HEK293 (cell line): ENCODE measurements around the gene SESTD1.

Experiments
- CTCF ChIA-PET: fragments of 350-600 bp; formaldehyde crosslinking; extraction: SDS; loops from one replicate; lab custom pipeline; 2021; ENCODE audit warnings: antibody characterized with exemption; lab: Yijun Ruan, JAX
- POLR2A ChIA-PET: fragments of 300-600 bp; formaldehyde crosslinking; extraction: SDS; loops from one replicate; lab custom pipeline; 2020; ENCODE audit warnings: antibody characterized with exemption, inconsistent platforms; lab: Yijun Ruan, JAX
- H3K27ac ChIP-seq: fragments of 200-500 bp; sonication (Bioruptor generic); 2 replicates; pipeline ENCODE4 v1.5.1; 2014; ENCODE audit warnings: low read depth, low read length, control low read depth, inconsistent platforms; ENCODE audit errors: extremely low read depth
- H3K36me3 ChIP-seq, 2 experiments: fragments of 200-500 bp in 1 of 2; sonication (Bioruptor generic) in 1 of 2; 1 replicate in 1 of 2; 2 replicates in 1 of 2; pipeline ENCODE4 v1.5.1; 2014 to 2017; ENCODE audit warnings: inconsistent platforms in 2 of 2, low read length in 2 of 2; ENCODE audit not compliant: control insufficient read depth in 2 of 2, insufficient read depth in 1 of 2
- H3K4me1 ChIP-seq: fragments of 200-500 bp; sonication (Bioruptor generic); 2 replicates; pipeline ENCODE4 v1.5.1; 2014; ENCODE audit warnings: mild to moderate bottlenecking, low read length, inconsistent platforms; ENCODE audit not compliant: control insufficient read depth, insufficient read depth
- H3K4me3 ChIP-seq: 2 replicates; pipeline ENCODE4 v1.5.1; 2011; ENCODE audit warnings: low read depth, mild to moderate bottlenecking, control low read depth, low read length, moderate library complexity
- H3K9me3 ChIP-seq: fragments of 200-500 bp; sonication (Bioruptor generic); 2 replicates; pipeline ENCODE4 v1.5.1; 2014; ENCODE audit warnings: low read depth, low read length, inconsistent platforms; ENCODE audit not compliant: control insufficient read depth, insufficient read depth
- GLIS1 ChIP-seq: fragments of 450-650 bp; formaldehyde crosslinking; IDR thresholded peaks from 2 replicates; pipeline ENCODE4 v1.5.1; 2016; ENCODE audit warnings: missing biosample characterization, missing genetic modification characterization
- HOXA7 ChIP-seq: sonication (generic); formaldehyde crosslinking; IDR thresholded peaks from 2 replicates; pipeline ENCODE4 v1.8.1; 2022; ENCODE audit warnings: missing genetic modification reagents, borderline replicate concordance
- KLF16 ChIP-seq: fragments of 450-650 bp; formaldehyde crosslinking; IDR thresholded peaks from 2 replicates; pipeline ENCODE4 v1.5.1; 2017; ENCODE audit warnings: missing biosample characterization, missing genetic modification characterization
- MEIS1 ChIP-seq: sonication (generic); formaldehyde crosslinking; IDR thresholded peaks from 2 replicates; pipeline ENCODE4 v1.8.1; 2022; ENCODE audit warnings: missing genetic modification reagents, mild to moderate bottlenecking, borderline replicate concordance
- OSR2 ChIP-seq: fragments of 450-650 bp; formaldehyde crosslinking; IDR thresholded peaks from 2 replicates; pipeline ENCODE4 v1.5.1; 2016; ENCODE audit warnings: missing biosample characterization, missing genetic modification characterization
- PRDM10 ChIP-seq: fragments of 450-650 bp; formaldehyde crosslinking; IDR thresholded peaks from 2 replicates; pipeline ENCODE4 v1.5.1; 2016; ENCODE audit warnings: missing biosample characterization, missing genetic modification characterization
- PRDM2 ChIP-seq: fragments of 450-650 bp; formaldehyde crosslinking; IDR thresholded peaks from 2 replicates; pipeline ENCODE4 v1.5.1; 2016; ENCODE audit warnings: missing biosample characterization, missing genetic modification characterization, borderline replicate concordance
- REST ChIP-seq: fragments of 450-650 bp; formaldehyde crosslinking; IDR thresholded peaks from 2 replicates; pipeline ENCODE4 v1.5.1; 2016; ENCODE audit warnings: missing biosample characterization, missing genetic modification characterization
- ZBTB20 ChIP-seq: fragments of 450-650 bp; formaldehyde crosslinking; IDR thresholded peaks from 2 replicates; pipeline ENCODE4 v1.5.1; 2016; ENCODE audit warnings: missing biosample characterization, missing genetic modification characterization
- ZBTB48 ChIP-seq: fragments of 450-650 bp; formaldehyde crosslinking; IDR thresholded peaks from 2 replicates; pipeline ENCODE4 v1.5.1; 2016; ENCODE audit warnings: missing biosample characterization, missing genetic modification characterization
- ZNF114 ChIP-seq: fragments of 450-650 bp; formaldehyde crosslinking; IDR thresholded peaks from 2 replicates; pipeline ENCODE4 v1.5.0; 2017; ENCODE audit warnings: missing biosample characterization, missing genetic modification characterization
- ZNF155 ChIP-seq: fragments of 450-650 bp; formaldehyde crosslinking; IDR thresholded peaks from 2 replicates; pipeline ENCODE4 v1.5.1; 2016; ENCODE audit warnings: missing biosample characterization, missing genetic modification characterization
- ZNF169 ChIP-seq: fragments of 450-650 bp; formaldehyde crosslinking; IDR thresholded peaks from 2 replicates; pipeline ENCODE4 v1.5.1; 2016; ENCODE audit warnings: missing biosample characterization, missing genetic modification characterization
- ZNF341 ChIP-seq: fragments of 450-650 bp; formaldehyde crosslinking; IDR thresholded peaks from 2 replicates; pipeline ENCODE4; 2016; ENCODE audit warnings: low read depth, missing biosample characterization, missing genetic modification characterization
- ZNF423 ChIP-seq: fragments of 450-650 bp; formaldehyde crosslinking; IDR thresholded peaks from 2 replicates; pipeline ENCODE4 v1.5.1; 2016; ENCODE audit warnings: missing biosample characterization, missing genetic modification characterization
- ZNF529 ChIP-seq: fragments of 450-650 bp; formaldehyde crosslinking; IDR thresholded peaks from 2 replicates; pipeline ENCODE4 v1.5.1; 2017; ENCODE audit warnings: missing genetic modification characterization, missing biosample characterization; ENCODE audit not compliant: insufficient replicate concordance
- ZNF530 ChIP-seq: fragments of 450-650 bp; formaldehyde crosslinking; IDR thresholded peaks from 2 replicates; pipeline ENCODE4 v1.5.1; 2016; ENCODE audit warnings: low read depth, missing biosample characterization, missing genetic modification characterization
- ZNF544 ChIP-seq: fragments of 450-650 bp; formaldehyde crosslinking; IDR thresholded peaks from 2 replicates; pipeline ENCODE4 v1.5.0; 2017; ENCODE audit warnings: missing biosample characterization, missing genetic modification characterization
- ZNF704 ChIP-seq: fragments of 450-650 bp; formaldehyde crosslinking; IDR thresholded peaks from 2 replicates; pipeline ENCODE4 v1.5.1; 2016; ENCODE audit warnings: missing biosample characterization, missing genetic modification characterization

SESTD1 gene

GRCh38 chr2:179174240-179174639, 90.4 kb downstream of the SESTD1 start:
- CTCF ChIA-PET: no interaction called here
- Histone ChIP-seq H3K27ac (no peak overlapping the region), H3K9me3 (no peaks in the 10 kb centered on the region), H3K36me3 (peaks cover 0 to 22% of the 10 kb centered on the region in 2 experiments), H3K4me1 (no peaks in the 10 kb centered on the region; the same call in 1 of the 2 replicates), H3K4me3 (no peak overlapping the region)
- POLR2A ChIA-PET: no interaction called here
- no peak for TF ChIP-seq ZNF530 (tag by site-specific recombination)
- no peak for TF ChIP-seq MEIS1
- TF ChIP-seq ZBTB20 (tag by site-specific recombination): no peak
- TF ChIP-seq PRDM10 (tag by site-specific recombination): no peak

- no peak overlapping the region for H3K4me3 ChIP-seq
- CTCF ChIA-PET: interaction anchor here (0.9 kb wide), 1 partner anchor 40 kb away, joined by 3 read pairs; no protein-coding TSS in a partner anchor
- H3K9me3 ChIP-seq: no peaks in the 10 kb centered on the region
- no peaks in the 10 kb centered on the region; the same call in 1 of the 2 replicates for H3K4me1 ChIP-seq
- TF ChIP-seq ZNF341 (no peak), ZNF529 (tag by site-specific recombination) (no peak), ZNF169 (tag by site-specific recombination) (no peak), GLIS1 (no peak), ZNF114 (no peak)
- TF ChIP-seq, all 188 proteins: peak for 0
- POLR2A ChIA-PET: no interaction called here
- Histone ChIP-seq H3K27ac (no peak overlapping the region), H3K36me3 (peaks cover 0 to 23% of the 10 kb centered on the region in 2 experiments)
Observed at GRCh38 chr2:179172894-179173293, 91.7 kb downstream of the SESTD1 start.

- ChIA-PET POLR2A (no interaction called here), CTCF (no interaction called here)
- Histone ChIP-seq H3K4me3 (no peak overlapping the region), H3K4me1 (no peaks in the 10 kb centered on the region), H3K9me3 (no peaks in the 10 kb centered on the region), H3K36me3 (peaks cover 0 to 23% of the 10 kb centered on the region in 2 experiments), H3K27ac (no peak overlapping the region)
- no peak for TF ChIP-seq ZNF155 (tag by site-specific recombination)
- no peak for TF ChIP-seq ZNF423 (tag by site-specific recombination)
- no peak for TF ChIP-seq PRDM2 (tag by site-specific recombination)
- TF ChIP-seq ZNF544: no peak
- TF ChIP-seq ZNF114: no peak
- no peak for TF ChIP-seq REST (tag by site-specific recombination)
- TF ChIP-seq ZNF704 (tag by site-specific recombination): no peak
- TF ChIP-seq ZBTB48 (tag by site-specific recombination): no peak
- no peak for TF ChIP-seq OSR2
- no peak for TF ChIP-seq KLF16 (tag by site-specific recombination)
- TF ChIP-seq HOXA7 (CRISPR knock-in tag): no peak
Observed at GRCh38 chr2:179171371-179171770, 93.3 kb downstream of the SESTD1 start.
